Retinal pigment epithelial cell (primary cell): ENCODE measurements around the gene METRN.

ENCODE experiments used
- DNase-seq: peaks from one replicate; pipeline ENCODE4 v3.0.0-alpha.2; 2010; ENCODE audit warnings: low read depth
- H3K4me3 ChIP-seq: 2 replicates; pipeline ENCODE4 v1.5.1; 2011; ENCODE audit warnings: mild to moderate bottlenecking, low read length, control low read depth, moderate library complexity
- CTCF ChIP-seq: conservative IDR thresholded peaks from 2 replicates; pipeline ENCODE4 v1.5.1; 2011; ENCODE audit warnings: low read depth, low read length, control low read depth, inconsistent platforms

The METRN gene

DNA sequence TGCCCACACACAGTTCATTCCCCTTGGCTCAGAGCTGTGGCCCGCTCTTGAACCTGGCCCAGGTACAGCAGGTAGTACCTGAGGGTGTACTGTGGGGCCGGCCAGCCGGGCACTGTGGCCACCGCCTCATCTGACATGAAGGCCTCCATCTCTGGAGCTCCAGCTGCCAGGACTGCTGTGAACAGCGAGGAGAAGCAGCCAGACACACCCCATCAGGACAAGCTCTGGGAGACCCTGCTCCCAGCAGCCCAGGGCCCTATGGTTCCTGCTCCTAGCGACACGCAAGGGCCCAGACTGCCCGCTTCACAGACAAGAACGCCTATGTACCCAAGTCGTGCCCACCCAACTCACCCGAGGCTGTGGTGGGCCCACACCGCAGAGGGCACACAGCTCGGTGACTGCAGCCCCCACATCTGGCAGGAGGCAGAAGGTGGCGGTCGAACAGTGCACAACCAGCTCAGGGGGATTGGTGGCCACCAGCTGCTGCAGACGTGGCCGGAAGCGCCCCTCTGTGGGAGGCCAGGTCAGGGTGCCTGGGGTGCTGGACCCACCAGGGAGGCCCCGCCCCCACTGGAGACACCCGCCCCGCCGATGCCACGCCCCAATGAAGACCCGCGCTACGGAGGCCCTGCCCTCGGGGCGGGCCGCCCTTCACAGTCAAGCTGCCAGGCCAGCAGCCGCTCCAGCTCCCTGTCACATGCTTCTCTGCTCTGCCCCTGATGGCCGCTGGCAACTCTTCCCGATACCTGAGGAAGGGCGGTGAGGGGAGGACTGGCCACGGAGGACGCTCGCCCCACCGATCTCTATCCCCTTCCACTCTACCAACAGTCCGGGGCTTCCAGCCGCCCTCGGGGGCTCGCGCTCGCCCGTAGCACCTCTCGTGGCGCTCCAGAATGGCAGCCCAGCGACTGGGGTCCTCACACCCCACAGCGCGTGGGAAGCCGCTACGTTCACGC is 35.8 kb upstream of the METRN start:
- TF ChIP-seq CTCF: no peak
- peak overlapping the region; percentile 54 for H3K4me3 ChIP-seq
- DNase-seq: no peak

DNA sequence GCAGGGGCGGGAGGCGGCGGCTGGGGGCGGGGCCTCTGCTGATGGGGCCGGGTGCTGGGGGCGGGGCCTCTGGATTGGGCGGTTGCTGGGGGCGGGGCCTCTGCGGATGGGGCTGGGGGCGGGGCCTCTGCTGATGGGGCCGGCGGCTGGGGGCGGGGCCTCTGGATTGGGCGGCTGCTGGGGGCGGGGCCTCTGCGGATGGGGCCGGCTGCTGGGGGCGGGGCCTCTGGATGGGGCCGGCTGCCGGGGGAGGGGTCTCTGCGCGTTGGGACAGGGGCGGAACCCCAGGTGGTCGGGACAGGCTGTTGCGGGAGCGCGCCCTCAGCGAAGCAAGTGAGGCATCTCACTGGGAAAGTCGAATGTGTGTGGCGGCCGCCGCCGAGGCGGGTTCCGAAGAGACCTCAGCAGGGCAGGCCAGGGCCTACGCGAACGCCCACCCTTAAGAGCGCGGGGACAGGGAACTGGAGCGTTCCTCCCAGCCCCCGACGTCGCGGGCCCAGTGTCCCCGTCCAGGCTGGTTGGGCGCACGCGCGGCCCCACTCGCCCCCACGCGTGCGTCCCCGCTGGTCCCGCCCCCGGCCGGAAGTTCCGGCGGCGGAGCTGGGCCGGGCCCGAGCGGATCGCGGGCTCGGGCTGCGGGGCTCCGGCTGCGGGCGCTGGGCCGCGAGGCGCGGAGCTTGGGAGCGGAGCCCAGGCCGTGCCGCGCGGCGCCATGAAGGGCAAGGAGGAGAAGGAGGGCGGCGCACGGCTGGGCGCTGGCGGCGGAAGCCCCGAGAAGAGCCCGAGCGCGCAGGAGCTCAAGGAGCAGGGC is 34.9 kb upstream of the METRN start, which contains the start of gene STUB1:
TSS of gene STUB1 (plus strand) at position 597 of the 811 bp plus-strand sequence. CDS start at position 713, 116 bp downstream.
- no peak for TF ChIP-seq CTCF
- DNase-seq: peak; percentile 27

GRCh38 chr16:680625-680945 is 34.3 kb upstream of the METRN start:
- peak overlapping the region; percentile 73 for H3K4me3 ChIP-seq
- no peak for DNase-seq
- no peak for TF ChIP-seq CTCF

More for the DNA sequence above, 34.9 kb upstream of the METRN start, which contains the start of gene STUB1:
- H3K4me3 ChIP-seq: peak within 1 kb of the TSS; percentile 73

- peak overlapping the region; percentile 73 for H3K4me3 ChIP-seq
- TF ChIP-seq CTCF: peak; percentile 11
- DNase-seq: no peak
Observed at GRCh38 chr16:680967-681745, 33.8 kb upstream of the METRN start.

GRCh38 chr16:681746-682427 is 33.0 kb upstream of the METRN start:
- DNase-seq: no peak
- no peak for TF ChIP-seq CTCF
- H3K4me3 ChIP-seq: peak overlapping the region; percentile 73

GRCh38 chr16:682493-683395 is 32.2 kb upstream of the METRN start:
- no peak for TF ChIP-seq CTCF
- no peak for DNase-seq
- peak overlapping the region; percentile 53 for H3K4me3 ChIP-seq
